GM10266 (cell line): ENCODE measurements around the gene TMED10.
"Not testable (repeated sequence)": the region's sequence is repeated elsewhere in the genome, so short reads cannot be mapped to it uniquely, and the experiment has no call there.

Experiments used
- DNase-seq: peaks from one replicate; pipeline ENCODE4 v3.0.0; 2012; ENCODE audit errors: extremely low spot score
- TF ChIP-seq, protein P1 (sequence below): IDR thresholded peaks from 2 replicates; pipeline ENCODE4 v1.5.1; 2012; ENCODE audit warnings: mild to moderate bottlenecking, low read depth; ENCODE audit not compliant: control insufficient read depth, insufficient read depth; ENCODE audit errors: missing control alignments

The TMED10 gene

DNA sequence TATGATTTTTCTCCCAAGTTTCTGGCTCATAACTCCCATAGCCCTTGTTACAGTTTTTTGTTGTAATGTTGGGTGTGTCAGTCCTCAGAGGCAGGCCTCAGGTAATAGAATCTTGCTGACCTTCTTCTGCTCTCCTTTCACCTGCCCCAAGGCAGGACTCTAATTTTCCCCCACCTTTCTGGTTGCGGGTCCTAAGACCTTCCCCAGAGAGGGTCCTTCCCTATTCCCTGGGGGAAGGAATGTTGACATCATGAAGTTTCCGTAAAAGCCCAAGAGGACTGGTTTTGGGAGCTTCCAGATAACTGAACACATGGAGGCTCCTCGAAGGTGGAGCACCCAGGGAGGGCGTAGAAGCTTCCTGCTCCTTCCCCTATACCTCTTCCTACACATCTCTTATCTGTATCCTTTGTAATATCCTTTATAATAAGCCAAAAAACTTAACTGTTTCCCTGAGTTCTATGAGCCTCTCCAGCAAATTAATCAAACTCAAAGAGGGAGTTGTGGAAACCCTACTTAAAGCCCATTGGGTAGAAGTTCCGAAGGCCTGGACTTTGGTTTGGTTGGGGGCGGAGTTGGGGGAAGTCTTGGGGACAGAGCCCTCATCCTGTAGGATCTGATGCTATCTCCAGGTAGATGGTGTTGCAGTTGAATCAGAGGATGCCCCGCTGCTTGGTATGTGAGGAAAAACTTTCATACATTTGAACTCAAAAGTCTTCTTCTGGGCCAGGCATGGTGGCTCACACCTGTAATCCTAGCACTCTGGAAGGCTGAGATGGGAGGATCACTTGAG is 9.0 kb upstream of the TMED10 start:
- DNase-seq, result no peak
- TF ChIP-seq, protein P1, sequence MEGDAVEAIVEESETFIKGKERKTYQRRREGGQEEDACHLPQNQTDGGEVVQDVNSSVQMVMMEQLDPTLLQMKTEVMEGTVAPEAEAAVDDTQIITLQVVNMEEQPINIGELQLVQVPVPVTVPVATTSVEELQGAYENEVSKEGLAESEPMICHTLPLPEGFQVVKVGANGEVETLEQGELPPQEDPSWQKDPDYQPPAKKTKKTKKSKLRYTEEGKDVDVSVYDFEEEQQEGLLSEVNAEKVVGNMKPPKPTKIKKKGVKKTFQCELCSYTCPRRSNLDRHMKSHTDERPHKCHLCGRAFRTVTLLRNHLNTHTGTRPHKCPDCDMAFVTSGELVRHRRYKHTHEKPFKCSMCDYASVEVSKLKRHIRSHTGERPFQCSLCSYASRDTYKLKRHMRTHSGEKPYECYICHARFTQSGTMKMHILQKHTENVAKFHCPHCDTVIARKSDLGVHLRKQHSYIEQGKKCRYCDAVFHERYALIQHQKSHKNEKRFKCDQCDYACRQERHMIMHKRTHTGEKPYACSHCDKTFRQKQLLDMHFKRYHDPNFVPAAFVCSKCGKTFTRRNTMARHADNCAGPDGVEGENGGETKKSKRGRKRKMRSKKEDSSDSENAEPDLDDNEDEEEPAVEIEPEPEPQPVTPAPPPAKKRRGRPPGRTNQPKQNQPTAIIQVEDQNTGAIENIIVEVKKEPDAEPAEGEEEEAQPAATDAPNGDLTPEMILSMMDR, result no peak

DNA sequence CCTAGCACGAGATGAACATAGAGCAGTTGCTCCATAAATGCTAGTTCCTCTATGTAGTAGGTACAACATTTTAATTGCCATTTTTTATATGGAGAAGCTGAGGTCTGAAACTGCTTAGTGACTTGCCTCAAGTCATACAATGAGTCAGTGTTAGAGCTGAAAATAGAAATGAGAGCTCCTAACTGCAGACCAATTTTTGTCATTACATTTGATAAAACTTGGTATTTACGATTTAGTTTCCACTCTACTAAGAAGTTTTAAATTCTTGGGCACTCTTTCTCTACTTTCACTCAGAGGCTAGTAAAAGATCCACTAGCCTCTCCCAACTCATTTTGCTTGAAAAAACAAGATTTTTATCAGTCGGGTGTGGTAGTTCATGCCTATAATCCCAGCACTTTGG is 8.1 kb upstream of the TMED10 start:
- DNase-seq, result peak; percentile 27
- TF ChIP-seq, protein P1, result no peak

DNA sequence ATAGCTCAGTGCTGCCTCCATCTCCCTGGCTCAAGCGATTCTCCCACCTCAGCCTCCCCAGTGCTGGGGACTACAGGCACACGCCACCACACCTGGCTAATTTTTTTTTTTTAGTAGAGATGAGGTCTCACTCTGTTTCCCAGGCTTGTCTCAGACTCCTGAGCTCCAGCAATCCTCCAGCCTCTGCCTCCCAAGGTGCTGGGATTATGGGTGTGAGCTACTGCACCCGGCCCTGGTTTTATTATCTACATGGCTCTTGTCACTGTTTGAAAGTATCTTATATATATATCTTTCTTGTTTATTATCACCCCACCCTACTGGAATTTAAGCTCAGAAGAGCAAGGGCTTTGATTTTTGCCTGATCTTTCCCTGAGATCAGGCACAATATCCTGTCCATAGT is 7.6 kb upstream of the TMED10 start:
- TF ChIP-seq, protein P1, result no peak
- DNase-seq, result no peak

DNA sequence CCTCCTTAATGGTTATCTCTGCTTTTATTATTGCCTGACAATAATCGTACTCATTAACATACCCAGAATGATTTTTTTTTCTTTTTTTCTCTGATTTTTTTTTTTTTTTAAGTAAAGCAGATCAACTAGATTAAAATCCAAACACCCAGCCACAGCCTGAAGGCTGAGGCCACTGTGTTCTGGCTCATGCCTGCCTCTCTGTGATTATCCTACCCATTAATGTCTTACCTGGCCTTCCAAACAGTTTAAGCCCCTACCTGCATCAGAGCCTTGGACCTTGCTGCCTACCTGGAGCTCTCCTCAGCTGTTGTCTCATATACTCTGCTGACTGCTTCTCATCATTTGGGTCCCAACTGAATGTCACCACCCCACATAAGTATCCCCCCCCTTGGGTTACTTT is 6.8 kb upstream of the TMED10 start:
- TF ChIP-seq, protein P1, result no peak
- DNase-seq, result no peak

DNA sequence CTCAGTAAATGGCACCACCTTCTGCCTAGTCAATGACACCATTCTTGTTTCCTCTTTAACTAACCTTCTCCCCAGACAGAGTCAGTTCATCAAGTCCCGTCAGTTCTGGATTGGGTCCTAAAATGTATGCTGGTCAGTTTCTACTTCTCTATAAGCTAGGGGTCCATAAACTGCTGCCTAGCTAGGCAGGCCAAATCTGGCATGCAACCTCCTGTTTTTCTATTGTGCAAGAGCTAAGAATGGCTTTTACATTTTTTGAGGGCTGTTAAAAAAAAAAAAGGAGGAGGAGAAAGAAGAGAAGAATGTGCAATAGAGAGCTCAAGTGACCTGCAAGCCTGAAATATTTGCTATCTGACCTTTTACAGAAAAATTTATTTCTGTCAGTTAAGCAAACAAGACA is 6.4 kb upstream of the TMED10 start:
- TF ChIP-seq, protein P1, result no peak
- DNase-seq, result no peak

DNA sequence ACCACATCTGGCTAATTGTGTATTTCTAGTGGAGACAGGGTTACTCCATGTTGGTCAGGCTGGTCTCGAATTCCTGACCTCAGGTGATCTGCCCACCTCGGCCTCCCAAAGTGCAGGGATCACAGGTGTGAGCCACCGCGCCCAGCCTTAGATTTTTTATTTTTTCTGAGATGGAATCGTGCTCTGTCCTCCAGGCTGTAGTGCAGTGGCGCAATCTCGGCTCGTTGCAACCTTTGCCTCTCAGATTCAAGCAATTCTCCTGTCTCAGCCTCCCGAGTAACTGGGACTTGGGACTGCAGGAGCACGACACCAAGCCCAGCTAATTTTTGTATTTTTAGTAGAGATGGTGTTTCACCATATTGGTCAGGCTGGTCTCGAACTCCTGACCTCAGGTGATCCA is 5.8 kb upstream of the TMED10 start:
- DNase-seq, result not testable (repeated sequence)

DNA sequence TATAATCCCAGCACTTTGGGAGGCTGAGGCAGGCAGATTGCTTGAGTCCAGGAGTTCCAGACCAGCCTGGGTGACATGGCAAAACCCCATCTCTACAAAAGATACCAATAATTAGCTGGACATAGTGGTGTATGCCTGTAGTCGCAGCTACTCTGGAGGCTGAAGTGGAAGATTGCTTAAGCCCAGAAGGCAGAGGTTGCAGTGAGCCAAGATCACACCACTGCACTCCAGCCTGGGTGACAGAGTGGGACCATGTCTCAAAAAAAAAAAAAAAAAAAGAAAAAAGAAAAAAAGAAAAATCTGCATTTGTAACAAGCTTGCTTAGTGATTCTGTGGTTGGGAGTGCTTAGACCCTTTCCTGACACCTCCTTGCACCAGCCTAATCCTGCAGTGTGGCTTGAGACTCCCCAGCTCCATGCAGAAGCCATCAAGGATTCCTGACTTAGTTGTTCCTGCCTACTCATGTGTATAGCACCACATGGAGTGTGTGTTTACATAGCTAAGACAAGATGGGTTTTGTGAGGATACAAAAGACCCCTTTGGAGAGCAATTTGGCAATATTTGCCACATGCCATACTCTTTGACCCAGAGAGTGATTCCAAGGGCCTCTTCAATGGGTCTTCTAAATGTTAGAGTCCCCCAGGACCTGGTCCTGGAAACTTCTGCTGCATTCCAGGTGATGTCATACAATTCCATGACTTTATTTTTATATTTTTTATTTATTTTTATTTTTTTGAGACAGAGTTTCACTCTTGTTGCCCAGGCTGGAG is 5.1 kb upstream of the TMED10 start:
- TF ChIP-seq, protein P1, result no peak
- DNase-seq, result no peak
